GM19468 (cell line): ENCODE results near the gene ARHGAP32.
"Not testable (repeated sequence)": the region's sequence is repeated elsewhere in the genome, so short reads cannot be mapped to it uniquely, and the experiment has no call there.

ENCODE experiments used
- ATAC-seq: cut with Tn5 transposase; IDR thresholded peaks from one replicate; pipeline ENCODE4 v1.9.1; 2021; ENCODE audit warnings: mild to moderate bottlenecking, moderate library complexity, moderate number of reproducible peaks; ENCODE audit not compliant: unreplicated experiment; ENCODE audit errors: extremely low read depth

ARHGAP32 gene

GRCh38 chr11:129041611-129042018 is 150.5 kb downstream of the ARHGAP32 start:
- ATAC-seq, result no peak

- ATAC-seq, result no peak
Measured at GRCh38 chr11:129040934-129041333, 151.2 kb downstream of the ARHGAP32 start.

- ATAC-seq, result no peak
Measured at GRCh38 chr11:129035244-129035643, 156.9 kb downstream of the ARHGAP32 start.

- no peak for ATAC-seq
Measured at GRCh38 chr11:129034001-129034400, 158.1 kb downstream of the ARHGAP32 start.

GRCh38 chr11:129023968-129024676 is 168.0 kb downstream of the ARHGAP32 start:
- ATAC-seq, result no peak

GRCh38 chr11:129021295-129021694 is 170.8 kb downstream of the ARHGAP32 start:
- no peak for ATAC-seq

GRCh38 chr11:129018991-129019390 is 173.1 kb downstream of the ARHGAP32 start:
- ATAC-seq, result no peak

- no peak for ATAC-seq
Measured at GRCh38 chr11:129018126-129018525, 174.0 kb downstream of the ARHGAP32 start.

- ATAC-seq, result no peak
Measured at GRCh38 chr11:129013737-129014475, 178.2 kb downstream of the ARHGAP32 start.

GRCh38 chr11:129012880-129013279 is 179.2 kb downstream of the ARHGAP32 start:
- ATAC-seq, result no peak

GRCh38 chr11:129006161-129006560 is 186.0 kb downstream of the ARHGAP32 start:
- ATAC-seq, result no peak

- ATAC-seq, result not testable (repeated sequence)
Measured at GRCh38 chr11:128999165-128999564, 193.0 kb downstream of the ARHGAP32 start.

- ATAC-seq, result no peak
Measured at GRCh38 chr11:128988242-128988970, 203.7 kb downstream of the ARHGAP32 start.

- ATAC-seq, result no peak
Measured at GRCh38 chr11:128985880-128986279, 206.2 kb downstream of the ARHGAP32 start.

GRCh38 chr11:128983023-128983422 is 209.1 kb downstream of the ARHGAP32 start:
- no peak for ATAC-seq

GRCh38 chr11:128981254-128981653 is 210.9 kb downstream of the ARHGAP32 start:
- ATAC-seq, result no peak

GRCh38 chr11:128970598-128971190 is 221.4 kb downstream of the ARHGAP32 start:
- ATAC-seq, result no peak

- ATAC-seq, result no peak
Measured at GRCh38 chr11:128968916-128969315, 223.2 kb downstream of the ARHGAP32 start.

- no peak for ATAC-seq
Measured at GRCh38 chr11:128967578-128967977, 224.5 kb downstream of the ARHGAP32 start.

- ATAC-seq, result peak; percentile 95
Measured at GRCh38 chr11:128965485-128965884, 226.6 kb downstream of the ARHGAP32 start.
